ENCODE measurements around the gene EPHA3.

EPHA3 gene

DNA sequence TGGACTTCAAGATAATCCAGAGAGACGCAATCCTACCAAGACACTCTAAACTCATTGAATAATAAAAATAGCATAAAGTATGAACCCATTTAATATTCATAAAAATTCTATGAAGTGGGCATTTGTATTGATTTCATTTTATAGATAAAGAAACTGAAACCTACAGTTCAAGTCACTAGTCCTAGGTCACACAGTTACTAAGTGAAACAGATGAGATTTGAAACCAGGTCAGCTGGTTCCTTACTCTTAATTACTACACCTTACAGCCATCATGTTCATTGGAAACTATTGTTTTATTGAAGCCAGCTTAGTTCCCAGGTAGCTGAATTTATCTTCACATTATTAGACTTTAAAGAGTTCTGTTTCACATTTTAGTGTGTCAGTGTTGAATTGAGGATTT, 158.7 kb downstream of the EPHA3 start:
- Histone ChIP-seq H3K9ac (ENCODE audit: low read depth, low read length) (no peak overlapping the region), H3K27me3 (ENCODE audit: control insufficient read depth, insufficient read depth, low read length) (no peaks in the 10 kb centered on the region), H3K36me3 (ENCODE audit: control insufficient read depth, insufficient read depth, low read length) (no peaks in the 10 kb centered on the region), H3K9me3 (ENCODE audit: control insufficient read depth, insufficient read depth, low read length) (no peaks in the 10 kb centered on the region), H3K4me3 (ENCODE audit: low read depth, low read length) (no peak overlapping the region), H3K4me1 (ENCODE audit: control insufficient read depth, insufficient read depth, low read length) (peaks cover 13% of the 10 kb centered on the region)

DNA sequence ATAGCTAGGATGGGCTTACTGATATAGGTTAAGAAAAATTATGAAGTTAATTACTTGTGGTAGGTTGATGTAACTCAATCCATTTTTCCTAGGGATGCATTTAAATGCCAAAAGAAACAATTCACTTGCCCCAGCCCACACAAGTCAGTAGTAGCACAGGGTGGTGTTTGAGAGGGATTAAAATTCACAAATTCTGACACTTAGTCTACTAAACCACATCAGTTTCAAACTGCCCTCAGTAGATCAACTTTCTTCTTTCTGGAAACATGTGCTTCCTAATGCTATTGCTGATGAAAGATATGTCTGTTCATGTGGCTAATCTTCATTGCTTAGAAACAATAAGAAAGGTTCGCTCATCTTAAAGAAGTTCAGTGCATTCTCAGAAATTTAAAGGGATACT, 160.6 kb downstream of the EPHA3 start:
- H3K4me1 ChIP-seq (ENCODE audit: control insufficient read depth, insufficient read depth, low read length): peaks cover 12% of the 10 kb centered on the region

DNA sequence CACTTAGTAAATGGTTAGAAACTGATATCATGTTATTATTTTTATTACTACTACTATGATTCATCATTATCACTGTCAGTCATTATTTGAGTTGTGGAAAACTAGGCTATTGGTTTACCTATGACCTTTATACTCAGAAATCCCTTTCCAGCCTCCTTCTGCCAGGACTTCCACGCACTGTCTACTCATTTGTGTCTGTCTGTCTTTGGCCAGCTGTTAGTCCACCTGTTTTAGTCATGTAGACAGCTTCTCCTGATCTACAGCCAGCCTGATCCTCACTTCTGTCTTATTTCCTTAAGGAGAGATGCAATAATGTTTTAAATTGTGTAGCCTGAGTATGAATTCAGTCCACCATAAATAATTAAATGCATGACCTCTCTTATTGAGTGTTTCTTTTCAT, 162.8 kb downstream of the EPHA3 start:
- peaks cover 6% of the 10 kb centered on the region for H3K4me1 ChIP-seq (ENCODE audit: control insufficient read depth, insufficient read depth, low read length)
- no peaks in the 10 kb centered on the region for H3K36me3 ChIP-seq (ENCODE audit: control insufficient read depth, insufficient read depth, low read length)
- H3K9me3 ChIP-seq (ENCODE audit: control insufficient read depth, insufficient read depth, low read length): no peaks in the 10 kb centered on the region
- no peaks in the 10 kb centered on the region for H3K27me3 ChIP-seq (ENCODE audit: control insufficient read depth, insufficient read depth, low read length)
- H3K4me3 ChIP-seq (ENCODE audit: low read depth, low read length): no peak overlapping the region
- H3K9ac ChIP-seq (ENCODE audit: low read depth, low read length): no peak overlapping the region

More for the DNA sequence above, 160.6 kb downstream of the EPHA3 start:
- H3K27me3 ChIP-seq (ENCODE audit: control insufficient read depth, insufficient read depth, low read length): no peaks in the 10 kb centered on the region
- no peaks in the 10 kb centered on the region for H3K9me3 ChIP-seq (ENCODE audit: control insufficient read depth, insufficient read depth, low read length)
- H3K9ac ChIP-seq (ENCODE audit: low read depth, low read length): no peak overlapping the region
- no peak overlapping the region for H3K4me3 ChIP-seq (ENCODE audit: low read depth, low read length)
- H3K36me3 ChIP-seq (ENCODE audit: control insufficient read depth, insufficient read depth, low read length): no peaks in the 10 kb centered on the region

DNA sequence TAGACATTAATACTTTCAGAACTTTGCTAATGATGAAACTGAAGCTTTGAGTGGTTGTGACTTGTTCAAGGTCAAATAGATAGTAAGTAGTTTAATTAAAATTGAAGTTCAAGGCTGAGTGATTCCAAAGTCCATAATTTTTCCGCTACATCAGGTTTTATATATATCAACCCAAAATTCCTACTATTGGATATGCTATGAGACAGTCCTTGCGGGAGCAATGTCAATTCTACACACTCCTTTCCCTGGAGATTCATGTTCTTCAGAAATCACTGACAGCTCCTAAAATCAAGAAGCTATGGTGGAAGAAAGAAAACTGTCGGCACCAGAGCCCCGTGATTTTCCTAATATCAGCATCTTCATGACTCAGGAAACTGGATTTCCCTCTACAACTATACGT, 167.6 kb downstream of the EPHA3 start:
- Histone ChIP-seq H3K36me3 (ENCODE audit: control insufficient read depth, insufficient read depth, low read length) (no peaks in the 10 kb centered on the region), H3K4me3 (ENCODE audit: low read depth, low read length) (no peak overlapping the region), H3K9me3 (ENCODE audit: control insufficient read depth, insufficient read depth, low read length) (no peaks in the 10 kb centered on the region)

DNA sequence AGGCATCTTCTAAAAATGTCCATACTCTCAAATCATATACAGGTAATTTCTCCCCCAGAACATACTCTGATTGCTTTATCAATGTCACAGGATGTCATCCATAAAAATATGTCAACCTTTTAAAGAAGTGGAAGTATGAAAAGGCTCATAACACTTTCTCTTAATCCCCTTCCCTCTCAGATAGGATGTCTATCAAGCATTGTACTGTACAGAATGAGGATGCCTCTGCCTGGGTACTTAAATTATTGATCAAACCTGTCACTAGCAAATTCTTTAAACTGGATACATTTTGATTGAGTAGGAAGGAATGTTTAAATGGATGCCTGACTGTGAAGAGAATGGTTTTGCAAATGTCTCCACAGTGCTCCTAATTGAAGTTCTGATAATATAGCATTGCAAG, 168.7 kb downstream of the EPHA3 start:
- Histone ChIP-seq H3K9ac (ENCODE audit: low read depth, low read length) (no peak overlapping the region), H3K36me3 (ENCODE audit: control insufficient read depth, insufficient read depth, low read length) (no peaks in the 10 kb centered on the region), H3K9me3 (ENCODE audit: control insufficient read depth, insufficient read depth, low read length) (no peaks in the 10 kb centered on the region), H3K27me3 (ENCODE audit: control insufficient read depth, insufficient read depth, low read length) (no peaks in the 10 kb centered on the region), H3K4me3 (ENCODE audit: low read depth, low read length) (no peak overlapping the region), H3K4me1 (ENCODE audit: control insufficient read depth, insufficient read depth, low read length) (peaks cover 12% of the 10 kb centered on the region)

More for the DNA sequence above, 167.6 kb downstream of the EPHA3 start:
- Histone ChIP-seq H3K9ac (ENCODE audit: low read depth, low read length) (no peak overlapping the region), H3K4me1 (ENCODE audit: control insufficient read depth, insufficient read depth, low read length) (peaks cover 12% of the 10 kb centered on the region), H3K27me3 (ENCODE audit: control insufficient read depth, insufficient read depth, low read length) (no peaks in the 10 kb centered on the region)

DNA sequence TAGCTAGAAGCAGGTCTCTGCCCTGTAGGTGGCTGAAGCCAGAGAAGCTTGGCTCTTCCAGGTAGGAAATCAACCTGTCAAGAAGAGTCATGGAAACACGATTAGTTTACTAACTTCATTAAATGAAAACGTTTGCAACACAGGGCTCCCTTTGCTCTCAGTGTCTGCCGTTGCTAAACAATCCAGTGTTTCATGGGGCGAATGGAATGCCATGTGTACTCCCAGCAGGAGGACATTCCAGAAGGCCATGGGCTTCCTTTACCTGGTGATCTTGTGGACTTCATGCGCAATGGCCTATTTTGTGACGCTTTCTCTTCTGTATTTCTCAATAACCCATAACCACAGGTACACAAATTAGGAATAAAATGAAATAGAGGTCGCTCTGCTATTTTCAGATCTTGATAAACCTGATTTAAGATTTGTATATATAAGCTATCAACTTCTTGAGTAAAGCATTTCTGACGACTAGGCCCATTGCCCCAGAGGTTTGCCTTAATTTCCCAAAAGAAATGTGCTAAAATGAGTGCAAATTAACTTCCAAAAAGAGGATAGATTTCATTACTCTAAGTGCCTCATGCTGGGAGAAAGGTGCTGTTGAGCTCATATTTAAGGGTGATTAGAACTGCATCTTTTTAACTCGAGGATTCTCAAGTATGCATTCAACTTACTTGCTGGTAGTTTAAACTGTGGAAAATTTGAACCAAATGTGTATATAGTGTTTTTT, 171.0 kb downstream of the EPHA3 start:
- no peaks in the 10 kb centered on the region for H3K9me3 ChIP-seq (ENCODE audit: control insufficient read depth, insufficient read depth, low read length)
- H3K4me3 ChIP-seq (ENCODE audit: low read depth, low read length): no peak overlapping the region
- no peaks in the 10 kb centered on the region for H3K36me3 ChIP-seq (ENCODE audit: control insufficient read depth, insufficient read depth, low read length)
- H3K4me1 ChIP-seq (ENCODE audit: control insufficient read depth, insufficient read depth, low read length): peaks cover 12% of the 10 kb centered on the region
- no peak overlapping the region for H3K9ac ChIP-seq (ENCODE audit: low read depth, low read length)
- H3K27me3 ChIP-seq (ENCODE audit: control insufficient read depth, insufficient read depth, low read length): no peaks in the 10 kb centered on the region

DNA sequence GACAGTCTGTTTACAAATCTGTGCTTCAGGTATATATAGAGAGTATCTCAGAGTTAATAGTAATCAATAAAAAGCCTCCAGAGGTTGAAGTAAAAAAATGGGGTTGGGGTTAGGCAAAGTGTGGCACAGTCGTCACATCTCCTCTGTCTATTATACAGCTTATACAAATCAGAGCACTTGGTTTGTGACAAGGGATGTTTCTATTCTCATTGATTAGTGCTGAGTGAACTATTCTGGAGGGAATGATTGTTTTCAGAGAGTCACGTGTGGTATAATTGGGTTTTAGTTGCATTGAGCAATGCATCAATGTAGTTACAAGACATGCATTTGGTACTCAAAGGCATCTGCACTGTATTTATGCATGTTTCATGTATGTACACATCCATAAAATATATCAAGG, 172.9 kb downstream of the EPHA3 start:
- no peaks in the 10 kb centered on the region for H3K9me3 ChIP-seq (ENCODE audit: control insufficient read depth, insufficient read depth, low read length)
- H3K4me3 ChIP-seq (ENCODE audit: low read depth, low read length): no peak overlapping the region
- peaks cover 12% of the 10 kb centered on the region for H3K4me1 ChIP-seq (ENCODE audit: control insufficient read depth, insufficient read depth, low read length)
- H3K36me3 ChIP-seq (ENCODE audit: control insufficient read depth, insufficient read depth, low read length): no peaks in the 10 kb centered on the region
- H3K27me3 ChIP-seq (ENCODE audit: control insufficient read depth, insufficient read depth, low read length): no peaks in the 10 kb centered on the region
- H3K9ac ChIP-seq (ENCODE audit: low read depth, low read length): no peak overlapping the region

DNA sequence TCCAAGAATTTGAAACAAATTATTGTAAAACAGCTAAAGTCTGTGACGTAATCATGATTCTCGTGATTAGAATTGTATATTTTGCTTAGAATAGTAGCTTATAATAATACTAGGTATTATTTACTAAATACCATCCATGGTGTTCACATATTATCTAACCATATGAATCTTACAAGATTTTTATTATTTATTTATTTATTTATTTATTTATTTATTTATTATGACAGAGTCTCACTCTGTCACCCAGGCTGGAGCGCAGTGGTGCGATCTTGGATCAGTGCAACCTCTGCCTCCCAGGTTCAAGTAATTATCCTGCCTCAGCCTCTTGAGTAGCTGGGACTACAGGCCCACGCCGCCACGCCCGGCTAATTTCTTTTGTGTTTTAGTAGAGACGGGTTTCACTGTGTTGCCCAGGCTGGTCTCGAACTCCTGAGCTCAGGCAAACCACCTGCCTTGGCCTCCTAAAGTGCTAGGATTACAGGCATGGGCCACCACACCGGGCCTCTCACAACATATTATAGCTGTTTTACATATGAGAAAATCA, 173.5 kb downstream of the EPHA3 start:
- Histone ChIP-seq H3K9ac (ENCODE audit: low read depth, low read length) (no peak overlapping the region), H3K4me1 (ENCODE audit: control insufficient read depth, insufficient read depth, low read length) (peaks cover 12% of the 10 kb centered on the region), H3K9me3 (ENCODE audit: control insufficient read depth, insufficient read depth, low read length) (no peaks in the 10 kb centered on the region), H3K27me3 (ENCODE audit: control insufficient read depth, insufficient read depth, low read length) (no peaks in the 10 kb centered on the region), H3K36me3 (ENCODE audit: control insufficient read depth, insufficient read depth, low read length) (no peaks in the 10 kb centered on the region), H3K4me3 (ENCODE audit: low read depth, low read length) (no peak overlapping the region)

DNA sequence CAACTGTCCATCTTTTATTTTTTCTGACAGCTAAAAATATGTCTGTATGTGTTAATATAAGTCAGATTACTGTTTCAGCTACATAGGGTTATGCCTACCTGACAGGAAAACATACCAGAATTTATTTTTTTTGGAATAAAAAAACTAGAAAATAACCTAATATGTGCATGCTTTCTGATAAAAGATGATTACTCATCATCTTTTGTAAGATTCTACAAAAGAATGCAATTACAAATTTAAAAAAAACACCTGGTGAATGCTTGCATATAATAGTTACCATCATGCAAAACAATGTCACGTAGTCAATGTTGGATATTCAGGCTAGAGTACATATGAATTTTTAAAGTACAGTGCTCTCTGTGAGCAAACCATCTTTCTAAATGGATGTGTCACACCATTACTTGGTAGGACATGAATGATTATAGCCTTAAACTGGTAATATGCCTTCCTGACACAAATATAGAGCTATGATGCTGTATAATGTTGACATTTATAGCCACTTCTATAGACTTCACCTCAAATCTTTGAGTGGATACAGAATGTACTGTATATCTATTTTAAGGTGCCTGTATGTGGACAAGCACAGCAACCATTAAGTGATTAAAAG, 180.6 kb downstream of the EPHA3 start:
- Histone ChIP-seq H3K36me3 (ENCODE audit: control insufficient read depth, insufficient read depth, low read length) (no peaks in the 10 kb centered on the region), H3K4me3 (ENCODE audit: low read depth, low read length) (no peak overlapping the region), H3K4me1 (ENCODE audit: control insufficient read depth, insufficient read depth, low read length) (no peaks in the 10 kb centered on the region), H3K9me3 (ENCODE audit: control insufficient read depth, insufficient read depth, low read length) (no peaks in the 10 kb centered on the region), H3K27me3 (ENCODE audit: control insufficient read depth, insufficient read depth, low read length) (no peaks in the 10 kb centered on the region), H3K9ac (ENCODE audit: low read depth, low read length) (no peak overlapping the region)

DNA sequence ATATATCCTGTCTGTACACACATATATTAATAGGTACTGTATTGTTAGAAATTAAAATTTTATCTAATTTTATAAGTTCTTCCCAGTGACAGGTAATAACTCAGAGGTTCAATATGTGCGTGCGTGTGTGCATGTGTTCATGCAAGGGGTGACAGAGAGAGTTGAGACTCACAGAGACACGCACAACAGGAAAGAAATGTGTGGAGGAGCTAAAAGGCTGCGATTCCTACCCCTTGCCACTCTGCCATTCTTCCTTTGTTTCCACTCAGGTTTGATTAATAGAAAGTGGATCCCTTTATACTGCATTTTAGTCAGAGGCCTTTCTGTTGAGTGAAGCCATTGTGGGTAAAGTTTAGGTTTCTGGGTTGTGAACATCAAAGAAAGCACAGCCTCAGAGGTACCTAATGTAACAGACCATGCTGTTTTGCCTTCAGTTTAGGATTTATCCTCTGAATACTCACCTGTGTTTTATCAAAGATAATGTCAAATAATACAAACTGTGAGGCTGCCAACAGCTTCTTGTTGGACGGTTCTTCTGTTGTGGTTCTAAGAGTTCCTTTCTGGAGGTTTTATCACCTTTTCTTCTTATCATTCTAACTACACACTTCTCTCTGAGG, 182.3 kb downstream of the EPHA3 start:
- Histone ChIP-seq H3K4me1 (ENCODE audit: control insufficient read depth, insufficient read depth, low read length) (no peaks in the 10 kb centered on the region), H3K36me3 (ENCODE audit: control insufficient read depth, insufficient read depth, low read length) (no peaks in the 10 kb centered on the region), H3K27me3 (ENCODE audit: control insufficient read depth, insufficient read depth, low read length) (no peaks in the 10 kb centered on the region), H3K9ac (ENCODE audit: low read depth, low read length) (no peak overlapping the region), H3K4me3 (ENCODE audit: low read depth, low read length) (no peak overlapping the region), H3K9me3 (ENCODE audit: control insufficient read depth, insufficient read depth, low read length) (no peaks in the 10 kb centered on the region)

DNA sequence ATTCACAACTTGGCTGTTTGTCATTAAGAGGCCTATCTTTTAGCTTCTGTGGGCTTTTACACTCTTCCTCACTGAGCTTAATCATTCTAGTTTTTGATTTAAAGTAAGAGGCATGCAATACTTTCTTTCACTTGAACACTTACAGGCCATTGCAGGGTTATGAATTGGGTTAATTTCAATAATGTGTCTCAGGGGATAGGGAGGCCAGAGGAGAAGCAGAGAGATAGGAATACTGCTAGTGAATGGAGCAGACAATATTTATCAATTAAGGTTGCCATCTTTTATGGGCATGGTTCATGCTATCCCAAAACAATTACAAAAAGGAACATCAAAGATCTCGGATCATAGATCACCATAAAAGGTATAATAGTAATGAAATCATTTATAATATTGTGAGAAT, 189.8 kb downstream of the EPHA3 start:
- no peaks in the 10 kb centered on the region for H3K4me1 ChIP-seq (ENCODE audit: control insufficient read depth, insufficient read depth, low read length)
- no peaks in the 10 kb centered on the region for H3K36me3 ChIP-seq (ENCODE audit: control insufficient read depth, insufficient read depth, low read length)
- H3K9me3 ChIP-seq (ENCODE audit: control insufficient read depth, insufficient read depth, low read length): no peaks in the 10 kb centered on the region
- no peaks in the 10 kb centered on the region for H3K27me3 ChIP-seq (ENCODE audit: control insufficient read depth, insufficient read depth, low read length)
- no peak overlapping the region for H3K9ac ChIP-seq (ENCODE audit: low read depth, low read length)
- no peak overlapping the region for H3K4me3 ChIP-seq (ENCODE audit: low read depth, low read length)

DNA sequence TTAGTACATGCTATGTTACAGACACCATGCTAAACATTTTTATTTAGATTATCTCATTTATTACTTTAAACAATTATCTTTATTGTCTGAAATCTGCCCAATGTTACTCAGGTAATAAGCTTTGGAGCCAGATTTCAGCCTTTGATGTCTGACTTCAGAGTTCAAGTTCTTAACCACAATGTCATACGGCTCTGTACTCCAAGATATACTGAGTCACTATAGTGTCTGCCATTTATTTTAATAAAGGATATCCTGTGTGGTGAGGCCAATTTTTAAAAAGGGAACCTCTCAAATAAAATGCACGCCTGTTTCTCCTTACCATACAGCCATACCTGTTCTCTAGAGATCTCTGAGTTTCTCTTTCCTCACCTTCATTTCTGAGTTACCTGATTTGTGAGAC, 193.1 kb downstream of the EPHA3 start:
- H3K4me3 ChIP-seq (ENCODE audit: low read depth, low read length): no peak overlapping the region
- H3K36me3 ChIP-seq (ENCODE audit: control insufficient read depth, insufficient read depth, low read length): no peaks in the 10 kb centered on the region
- H3K9me3 ChIP-seq (ENCODE audit: control insufficient read depth, insufficient read depth, low read length): no peaks in the 10 kb centered on the region
- H3K4me1 ChIP-seq (ENCODE audit: control insufficient read depth, insufficient read depth, low read length): no peaks in the 10 kb centered on the region
- no peaks in the 10 kb centered on the region for H3K27me3 ChIP-seq (ENCODE audit: control insufficient read depth, insufficient read depth, low read length)
- no peak overlapping the region for H3K9ac ChIP-seq (ENCODE audit: low read depth, low read length)
